IMR-90 (cell line): Measurements from ENCODE around the gene NTNG2. TPM values are rescaled to one million over a fixed set of nuclear protein-coding genes. Genes with fewer than 3 reads are reported as not detected.

Experiments
- ATAC-seq: fragments of 200-7000 bp; cut with Tn5 transposase; 2 replicates; pipeline ENCODE4 v1.9.1; 2020; ENCODE audit warnings: low read depth, mild to moderate bottlenecking, moderate library complexity
- BruUV-seq: library from RNA; stranded (reverse); fragments of 400-500 nt; replicated peaks from 2 replicates; lab custom pipeline; 2021; lab: Mats Ljungman, UMichigan
- CTCF ChIA-PET: fragments of 300-600 bp; formaldehyde crosslinking; extraction: SDS; loops from one replicate; lab custom pipeline; 2021; ENCODE audit warnings: antibody characterized with exemption; lab: Yijun Ruan, JAX
- POLR2A ChIA-PET: fragments of 300-600 bp; sonication (Branson Sonifier 250); formaldehyde crosslinking; loops from one replicate; lab custom pipeline; 2022; ENCODE audit warnings: antibody characterized with exemption; ENCODE audit not compliant: unreplicated experiment; lab: Charles Lee
- DNase-seq: peaks from one replicate; pipeline ENCODE4 v3.0.0; 2013
- H2AFZ ChIP-seq: replicated peaks from 2 replicates; pipeline ENCODE3; 2013; ENCODE audit warnings: low read length, mild to moderate bottlenecking; ENCODE audit not compliant: poor library complexity
- H2AK5ac ChIP-seq: 2 replicates; pipeline ENCODE4 v1.6.1; 2013; ENCODE audit warnings: low read depth, low read length, inconsistent platforms
- H2AK9ac ChIP-seq: replicated peaks from 2 replicates; pipeline ENCODE3; 2013; ENCODE audit warnings: mild to moderate bottlenecking, low read depth, low read length, moderate library complexity; ENCODE audit not compliant: poor library complexity
- H2BK120ac ChIP-seq: 2 replicates; pipeline ENCODE4 v1.6.1; 2013; ENCODE audit warnings: low read depth, low read length, inconsistent platforms
- H2BK15ac ChIP-seq: 3 replicates; pipeline ENCODE4 v1.6.1; 2013; ENCODE audit warnings: low read depth, low read length, inconsistent platforms
- H2BK20ac ChIP-seq: 2 replicates; pipeline ENCODE4 v1.6.1; 2013; ENCODE audit warnings: low read depth, mild to moderate bottlenecking, inconsistent platforms, low read length, moderate library complexity
- H2BK5ac ChIP-seq: 2 replicates; pipeline ENCODE4 v1.6.1; 2013; ENCODE audit warnings: mild to moderate bottlenecking, low read depth, low read length, inconsistent platforms; ENCODE audit not compliant: poor library complexity, severe bottlenecking
- H3K14ac ChIP-seq: replicated peaks from 2 replicates; pipeline ENCODE4 v1.6.1; 2013; ENCODE audit warnings: low read depth, low read length, inconsistent platforms
- H3K18ac ChIP-seq: 2 replicates; pipeline ENCODE4 v1.6.1; 2013; ENCODE audit warnings: low read depth, low read length, control low read depth
- H3K23ac ChIP-seq: 2 replicates; pipeline ENCODE4 v1.6.1; 2013; ENCODE audit warnings: low read depth, low read length, inconsistent platforms
- H3K27ac ChIP-seq: 2 replicates; pipeline ENCODE4 v1.5.1; 2013; ENCODE audit warnings: mild to moderate bottlenecking, control low read depth, low read length; ENCODE audit not compliant: insufficient read depth
- H3K27me3 ChIP-seq: 2 replicates; pipeline ENCODE4 v1.6.1; 2013; ENCODE audit warnings: low read length; ENCODE audit not compliant: control insufficient read depth, insufficient read depth
- H3K36me3 ChIP-seq: 2 replicates; pipeline ENCODE4 v1.6.1; 2013; ENCODE audit warnings: low read length, mixed read lengths; ENCODE audit not compliant: control insufficient read depth, insufficient read depth
- H3K4ac ChIP-seq: 2 replicates; pipeline ENCODE4 v1.6.1; 2013; ENCODE audit warnings: low read depth, low read length, inconsistent platforms
- H3K4me1 ChIP-seq: 2 replicates; pipeline ENCODE4 v1.6.1; 2013; ENCODE audit warnings: low read length, mixed read lengths; ENCODE audit not compliant: control insufficient read depth, insufficient read depth
- H3K4me2 ChIP-seq: 2 replicates; pipeline ENCODE4 v1.6.1; 2013; ENCODE audit warnings: low read depth, mild to moderate bottlenecking, control low read depth, low read length, moderate library complexity
- H3K4me3 ChIP-seq: 2 replicates; pipeline ENCODE4 v1.5.1; 2013; ENCODE audit warnings: low read depth, mild to moderate bottlenecking, control low read depth, low read length, moderate library complexity; ENCODE audit not compliant: insufficient read depth
- H3K56ac ChIP-seq: 2 replicates; pipeline ENCODE4 v1.6.1; 2013; ENCODE audit warnings: low read length, inconsistent platforms; ENCODE audit not compliant: insufficient read depth; ENCODE audit errors: extremely low read depth
- H3K79me1 ChIP-seq, 2 experiments: 2 replicates each; pipeline ENCODE4 v1.6.1; 2013; ENCODE audit warnings: low read length in 2 of 2, inconsistent platforms in 1 of 2, low read depth in 1 of 2
- H3K9ac ChIP-seq: 2 replicates; pipeline ENCODE4 v1.6.1; 2013; ENCODE audit warnings: low read depth, low read length, control low read depth
- H3K9me1 ChIP-seq: 2 replicates; pipeline ENCODE4 v1.6.1; 2013; ENCODE audit warnings: low read length, inconsistent platforms; ENCODE audit not compliant: insufficient read depth
- H3K9me3 ChIP-seq: 2 replicates; pipeline ENCODE4 v1.6.1; 2013; ENCODE audit warnings: low read length; ENCODE audit not compliant: control insufficient read depth, insufficient read depth
- H4K20me1 ChIP-seq: 2 replicates; pipeline ENCODE4 v1.6.1; 2013; ENCODE audit warnings: low read length, inconsistent platforms; ENCODE audit not compliant: insufficient read depth
- H4K5ac ChIP-seq: 2 replicates; pipeline ENCODE4 v1.6.1; 2013; ENCODE audit warnings: mild to moderate bottlenecking, low read depth, low read length, control low read depth
- H4K8ac ChIP-seq, 2 experiments: 2 replicates each; pipeline ENCODE4 v1.6.1; 2013; ENCODE audit warnings: low read depth in 2 of 2, low read length in 2 of 2, control low read depth in 1 of 2, inconsistent platforms in 1 of 2
- H4K91ac ChIP-seq: 2 replicates; pipeline ENCODE4 v1.6.1; 2013; ENCODE audit warnings: low read depth, low read length, inconsistent platforms; ENCODE audit not compliant: insufficient read depth
- CEBPB ChIP-seq: IDR thresholded peaks from 2 replicates; pipeline ENCODE4 v1.6.1; 2012; ENCODE audit warnings: low read depth, low read length, improper control_type of control experiment
- CTCF ChIP-seq: conservative IDR thresholded peaks from 2 replicates; pipeline ENCODE4 v1.5.1; 2012; ENCODE audit warnings: mild to moderate bottlenecking, low read depth, low read length, improper control_type of control experiment
- ELK1 ChIP-seq: fragments of 150-350 bp; IDR thresholded peaks from 2 replicates; pipeline ENCODE4 v1.6.1; 2016; ENCODE audit warnings: low read depth, mild to moderate bottlenecking, low read length, moderate library complexity, borderline replicate concordance
- MAFK ChIP-seq: IDR thresholded peaks from 2 replicates; pipeline ENCODE4 v1.6.1; 2012; ENCODE audit warnings: low read depth, low read length, improper control_type of control experiment
- MXI1 ChIP-seq: IDR thresholded peaks from 2 replicates; pipeline ENCODE4 v1.6.1; 2012; ENCODE audit warnings: low read depth, mild to moderate bottlenecking, low read length, moderate library complexity, borderline replicate concordance
- POLR2A ChIP-seq: IDR thresholded peaks from 2 replicates; pipeline ENCODE4 v1.6.1; 2012; ENCODE audit warnings: mild to moderate bottlenecking, low read depth, low read length
- WGBS, 2 experiments: methylation state at CpG; one replicate each; pipeline versions ENCODE4 v1.1.5 to v1.1.7; 2013; ENCODE audit warnings: missing lambda C conversion rate in 2 of 2; ENCODE audit not compliant: insufficient read length in 1 of 2; ENCODE audit errors: extremely low coverage in 2 of 2; 5-methylcytosine and 5-hydroxymethylcytosine counted together
- dilution Hi-C: fragments of 300-500 bp; cut with HindIII; formaldehyde crosslinking; loops from one replicate; pipeline ENCODE4 v1.14.3; 2018; ENCODE audit warnings: low sequenced_read_pairs; ENCODE audit not compliant: unreplicated experiment
- in situ Hi-C: fragments of 300-500 bp; cut with MboI; formaldehyde crosslinking; loops from 3 replicates; pipeline ENCODE4 v1.14.3; 2019; ENCODE audit warnings: low sequenced_read_pairs, inconsistent platforms, mixed read lengths
- intact Hi-C: fragments of 100-400 bp; cut with micrococcal nuclease; formaldehyde crosslinking; loops from 2 replicates; pipeline ENCODE4 v1.10.0; 2022
- polyA plus RNA-seq, 3 experiments: library from polyadenylated mRNA; depleted of rRNA; stranded (reverse); fragments of >200 nt; gene quantifications; 2 replicates each; pipeline ENCODE4 v1.2.3, GENCODE V29; 2012; ENCODE audit warnings: low replicate concordance in 1 of 3
- total RNA-seq: library from RNA; depleted of rRNA; stranded (reverse); fragments of >200 nt; gene quantifications from 2 replicates; pipeline ENCODE4 v1.2.3, GENCODE V29; 2012

Gene NTNG2
- total and polyA plus RNA-seq, 2 of the 4 experiments (the other 2 are of a cell fraction) = 0.54 to 0.84 TPM

DNA sequence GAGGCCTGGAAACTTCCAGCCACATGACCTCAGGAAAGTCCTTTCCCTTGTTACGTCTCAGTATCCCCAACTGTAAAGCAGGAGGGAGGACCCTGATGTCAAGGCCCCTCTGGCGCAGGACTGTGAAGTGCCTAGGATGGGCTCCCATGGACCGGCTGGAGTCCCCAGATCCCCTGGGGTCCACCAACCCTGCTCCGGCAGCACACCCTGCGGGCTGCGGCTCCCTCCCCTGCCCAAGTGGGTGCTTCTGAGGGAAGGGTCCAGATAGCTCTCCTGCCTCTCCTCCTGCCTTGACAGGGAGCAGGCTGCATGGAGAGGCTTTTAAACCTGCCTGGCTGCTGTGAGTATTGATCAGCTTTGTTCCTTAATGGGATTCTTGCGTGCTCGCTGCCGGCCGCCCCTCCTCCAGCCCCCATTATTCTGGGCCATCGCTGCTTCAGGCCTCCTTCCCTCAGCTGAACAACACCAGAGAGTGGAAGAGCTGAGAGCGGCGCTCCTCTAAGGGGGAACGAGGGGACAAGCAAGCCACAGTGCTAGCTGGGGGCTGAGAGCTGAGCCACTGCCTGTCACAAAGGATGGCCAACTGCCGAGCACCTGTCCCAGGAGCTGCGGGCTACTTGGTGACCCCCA, 25.6 kb upstream of the NTNG2 start:
- no peak overlapping the region for H4K5ac ChIP-seq
- no peaks in the 10 kb centered on the region for H3K9me1 ChIP-seq
- BruUV-seq = no TSS peak
- DNase-seq = no peak
- no peak overlapping the region for H3K27ac ChIP-seq
- H3K4me3 ChIP-seq = no peak overlapping the region
- H3K14ac ChIP-seq = no peak overlapping the region
- H3K4me1 ChIP-seq = 0 out of 2 replicates have a peak, but pooled peaks cover under 1% of the 10 kb centered on the region
- no peak for ATAC-seq
- H3K79me1 ChIP-seq = no peaks in the 10 kb centered on the region
- H2AK5ac ChIP-seq = no peak overlapping the region
- POLR2A ChIA-PET = no interaction called here
- no peak overlapping the region for H4K91ac ChIP-seq
- no peak overlapping the region for H2BK120ac ChIP-seq
- no peak overlapping the region for H3K56ac ChIP-seq
- no peak overlapping the region for H2AK9ac ChIP-seq
- H2BK5ac ChIP-seq = no peak overlapping the region
- no peaks in the 10 kb centered on the region for H4K20me1 ChIP-seq
- TF ChIP-seq POLR2A (no peak), MXI1 (no peak), ELK1 (no peak), MAFK (no peak), CEBPB (no peak), CTCF (no peak)
- CTCF ChIA-PET = interaction anchor here (1.0 kb wide), 1 partner anchor 297 kb away, joined by 3 read pairs; no protein-coding TSS in a partner anchor
- in situ Hi-C loops (no loop called here), dilution Hi-C loops (no loop called here), intact Hi-C loops (no loop called here)
- H3K27me3 ChIP-seq = peaks cover 66% of the 10 kb centered on the region
- no peak overlapping the region for H3K4ac ChIP-seq
- WGBS, 2 experiments = 48% methylated on average over 4 of the region's 16 CpGs; no CpG with 5 or more reads in 1 of the 2 experiments
- no peak overlapping the region for H2AFZ ChIP-seq
- H3K9me3 ChIP-seq = no peaks in the 10 kb centered on the region
- H2BK15ac ChIP-seq = no peak overlapping the region
- H3K36me3 ChIP-seq = no peaks in the 10 kb centered on the region
- H3K4me2 ChIP-seq = no peak overlapping the region
- H2BK20ac ChIP-seq = no peak overlapping the region
- H3K23ac ChIP-seq = no peak overlapping the region
- H4K8ac ChIP-seq = no peak overlapping the region
- H3K9ac ChIP-seq = no peak overlapping the region
- H3K18ac ChIP-seq = no peak overlapping the region
